ENCODE data around the gene SCUBE1.

The SCUBE1 gene

DNA sequence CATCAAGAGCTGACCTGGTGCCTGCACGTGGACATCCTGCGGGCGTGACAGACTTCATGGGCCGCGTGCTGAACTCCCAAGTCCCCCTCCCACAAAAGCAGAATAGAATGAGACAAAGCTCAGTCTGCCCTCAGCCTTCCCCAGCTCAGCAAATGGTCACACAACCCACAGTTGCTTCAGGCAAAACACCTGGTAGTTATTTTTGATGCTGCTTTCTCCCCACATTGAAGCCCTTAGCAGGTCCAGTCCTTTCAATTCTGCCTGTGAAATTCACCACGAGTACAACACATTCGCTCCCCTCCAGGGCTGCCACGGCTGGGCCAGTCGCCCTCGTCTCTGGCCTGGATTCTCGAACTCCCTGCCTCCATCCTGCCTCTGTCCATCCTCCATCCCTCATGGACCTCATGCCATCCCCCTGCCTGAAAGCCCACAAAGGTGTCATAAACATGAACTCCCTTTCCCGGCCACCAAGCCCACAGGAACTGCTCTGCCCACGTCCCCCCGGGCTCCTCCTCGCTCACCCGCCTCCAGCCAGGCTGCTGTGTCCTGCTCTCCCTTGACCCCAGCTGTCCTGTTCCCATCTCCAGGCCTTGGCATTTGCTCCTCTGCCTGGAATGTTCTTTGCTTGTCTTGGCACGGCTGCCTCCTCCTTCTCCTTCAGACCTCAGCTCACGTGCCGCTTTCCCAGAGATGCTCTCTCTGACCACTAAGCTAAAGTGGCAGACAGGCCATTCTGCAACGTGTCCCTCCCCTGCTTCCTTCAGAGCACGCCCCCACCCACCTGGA, 42.1 kb downstream of the SCUBE1 start:
- TF ChIP-seq, protein P1, sequence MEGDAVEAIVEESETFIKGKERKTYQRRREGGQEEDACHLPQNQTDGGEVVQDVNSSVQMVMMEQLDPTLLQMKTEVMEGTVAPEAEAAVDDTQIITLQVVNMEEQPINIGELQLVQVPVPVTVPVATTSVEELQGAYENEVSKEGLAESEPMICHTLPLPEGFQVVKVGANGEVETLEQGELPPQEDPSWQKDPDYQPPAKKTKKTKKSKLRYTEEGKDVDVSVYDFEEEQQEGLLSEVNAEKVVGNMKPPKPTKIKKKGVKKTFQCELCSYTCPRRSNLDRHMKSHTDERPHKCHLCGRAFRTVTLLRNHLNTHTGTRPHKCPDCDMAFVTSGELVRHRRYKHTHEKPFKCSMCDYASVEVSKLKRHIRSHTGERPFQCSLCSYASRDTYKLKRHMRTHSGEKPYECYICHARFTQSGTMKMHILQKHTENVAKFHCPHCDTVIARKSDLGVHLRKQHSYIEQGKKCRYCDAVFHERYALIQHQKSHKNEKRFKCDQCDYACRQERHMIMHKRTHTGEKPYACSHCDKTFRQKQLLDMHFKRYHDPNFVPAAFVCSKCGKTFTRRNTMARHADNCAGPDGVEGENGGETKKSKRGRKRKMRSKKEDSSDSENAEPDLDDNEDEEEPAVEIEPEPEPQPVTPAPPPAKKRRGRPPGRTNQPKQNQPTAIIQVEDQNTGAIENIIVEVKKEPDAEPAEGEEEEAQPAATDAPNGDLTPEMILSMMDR (IDR thresholded peaks at IDR 0.05; ENCODE audit: extremely low read depth, insufficient read depth, missing control alignments) = no peak
- in situ Hi-C loops (cut with MboI; ENCODE audit: low pct_unique_long_range_greater_than_20kb, low sequenced_read_pairs, unreplicated experiment) = no loop called here
- no peak for DNase-seq (ENCODE audit: low spot score)

DNA sequence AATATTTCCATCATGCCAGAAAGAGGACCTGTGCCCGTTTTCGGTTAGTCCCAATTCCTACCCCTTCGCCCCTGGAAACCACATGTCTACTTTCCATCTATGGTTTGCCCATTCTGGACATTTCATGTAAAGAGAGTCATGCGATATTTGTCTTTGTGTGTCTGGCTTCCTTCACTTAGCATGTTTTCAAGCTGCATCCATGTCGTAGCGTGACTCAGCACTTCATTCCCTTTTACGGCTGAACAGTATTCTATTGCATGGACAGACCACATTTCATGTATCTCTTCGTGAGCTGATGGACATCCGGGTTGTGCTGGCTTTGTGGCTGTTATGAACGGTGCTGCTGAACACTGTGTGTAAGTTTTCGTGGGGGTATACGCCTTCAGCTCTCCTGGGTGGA, 43.4 kb downstream of the SCUBE1 start:
- in situ Hi-C loops (cut with MboI; ENCODE audit: low pct_unique_long_range_greater_than_20kb, low sequenced_read_pairs, unreplicated experiment) = no loop called here
- DNase-seq (ENCODE audit: low spot score) = no peak
- TF ChIP-seq, protein P1 (IDR thresholded peaks at IDR 0.05; ENCODE audit: extremely low read depth, insufficient read depth, missing control alignments) = no peak

DNA sequence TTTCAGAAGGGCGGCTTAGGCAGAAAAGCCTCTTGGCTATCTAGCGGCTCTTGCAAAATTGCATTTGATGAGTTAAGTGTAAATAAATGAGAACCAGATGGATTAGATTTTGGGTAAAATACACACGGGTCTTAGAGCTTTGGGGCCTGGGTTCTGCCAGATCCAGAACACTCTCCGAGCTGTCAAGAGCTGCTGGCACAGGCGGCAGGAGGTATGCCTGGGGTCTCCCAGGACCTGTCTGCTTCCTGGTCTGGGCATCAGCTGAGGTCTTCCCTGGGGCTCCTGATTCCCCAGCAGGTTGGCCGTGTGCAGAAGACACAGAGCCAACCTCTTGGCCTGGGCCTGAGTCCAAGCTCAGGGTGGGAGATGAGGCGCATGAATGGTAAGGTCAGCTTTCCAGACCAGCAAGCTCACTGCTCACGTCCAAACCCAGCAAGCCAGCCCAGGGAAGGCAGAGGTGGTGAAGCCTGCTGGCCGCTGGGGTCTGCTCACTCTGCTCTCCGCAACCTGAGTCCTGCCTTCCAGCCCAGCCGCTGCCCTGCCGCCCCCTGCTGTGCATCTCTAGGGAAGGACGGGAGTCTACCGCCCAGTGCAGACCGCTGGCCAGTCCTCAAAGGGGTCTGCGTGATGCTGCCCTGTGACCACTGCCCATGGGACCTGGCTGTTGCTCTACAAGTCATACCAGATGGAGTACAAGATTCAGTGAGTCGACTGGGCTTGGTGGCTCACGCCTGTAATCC, 44.9 kb downstream of the SCUBE1 start:
- DNase-seq (ENCODE audit: low spot score) = no peak
- TF ChIP-seq, protein P1 (IDR thresholded peaks at IDR 0.05; ENCODE audit: extremely low read depth, insufficient read depth, missing control alignments) = no peak
- in situ Hi-C loops (cut with MboI; ENCODE audit: low pct_unique_long_range_greater_than_20kb, low sequenced_read_pairs, unreplicated experiment) = no loop called here

DNA sequence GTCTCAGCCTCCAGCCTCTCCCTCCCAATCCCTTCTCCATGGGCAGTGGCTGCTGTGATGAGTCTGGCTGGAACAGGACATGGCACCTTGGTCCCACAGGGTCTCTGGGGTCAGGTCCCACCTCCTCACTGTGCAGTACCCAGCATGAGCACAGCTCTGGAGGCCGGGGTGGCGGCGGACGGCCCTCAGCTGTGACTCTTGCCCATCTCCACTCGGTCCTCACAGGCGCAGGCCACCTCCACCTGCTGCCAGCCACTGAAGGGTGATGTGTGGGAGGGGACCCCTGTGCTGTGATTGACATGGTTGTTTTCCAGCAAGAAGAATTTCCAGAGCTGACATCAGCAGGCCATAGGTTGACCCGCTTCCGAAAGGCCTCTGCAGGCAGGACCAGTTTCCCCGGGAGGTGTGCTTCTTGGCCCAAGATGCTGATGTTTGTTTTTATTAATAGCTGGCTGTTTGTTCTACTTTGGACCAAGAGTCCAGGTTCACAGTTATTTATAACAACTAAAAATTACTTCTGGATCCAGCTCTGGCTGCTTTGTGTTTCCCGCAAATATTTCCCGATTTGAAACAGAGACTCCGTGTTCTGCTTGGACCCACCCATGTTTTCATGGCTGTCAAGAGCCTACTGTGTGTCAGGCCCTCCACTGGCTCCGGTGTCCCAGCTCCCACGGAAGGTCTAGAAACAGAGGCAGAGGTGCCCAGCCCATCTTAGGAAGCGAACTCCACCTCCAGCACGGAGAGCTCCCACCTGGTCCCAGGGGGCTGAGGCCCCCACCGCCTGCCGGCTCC, 45.7 kb downstream of the SCUBE1 start:
- in situ Hi-C loops (cut with MboI; ENCODE audit: low pct_unique_long_range_greater_than_20kb, low sequenced_read_pairs, unreplicated experiment) = no loop called here
- DNase-seq (ENCODE audit: low spot score) = no peak
- TF ChIP-seq, protein P1 (IDR thresholded peaks at IDR 0.05; ENCODE audit: extremely low read depth, insufficient read depth, missing control alignments) = no peak

DNA sequence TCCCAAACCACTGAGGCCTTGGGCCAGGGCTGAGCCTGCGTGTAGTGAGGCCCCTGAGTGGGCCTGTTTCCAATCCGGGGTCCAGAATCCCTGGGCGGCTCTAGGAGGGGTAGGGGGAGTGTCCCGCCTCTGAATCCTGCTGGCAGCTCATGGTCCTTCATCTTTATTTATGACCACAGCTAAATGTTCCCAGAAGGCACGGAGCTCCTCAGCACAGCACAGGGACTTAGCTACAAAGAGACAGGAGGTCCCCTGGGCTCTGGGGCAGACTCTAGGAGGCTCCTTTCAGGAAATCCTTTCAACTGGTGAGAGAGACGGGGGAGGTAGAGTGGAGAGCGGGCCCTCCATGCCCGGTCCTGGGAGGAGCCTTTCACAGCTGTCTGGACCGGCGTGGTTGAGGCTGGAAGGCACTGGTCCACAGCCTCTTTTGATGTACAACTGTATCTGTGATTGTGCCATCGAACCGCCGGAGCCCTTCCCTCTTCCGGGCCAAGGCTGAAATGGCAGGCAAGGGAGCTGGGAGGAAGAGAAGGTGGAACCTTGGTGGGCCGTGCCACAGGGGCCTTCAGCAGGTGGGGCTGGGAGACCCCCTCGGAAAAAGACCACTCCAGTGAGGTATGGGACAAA, 46.8 kb downstream of the SCUBE1 start:
- TF ChIP-seq, protein P1 (IDR thresholded peaks at IDR 0.05; ENCODE audit: extremely low read depth, insufficient read depth, missing control alignments) = no peak
- no peak for DNase-seq (ENCODE audit: low spot score)
- in situ Hi-C loops (cut with MboI; ENCODE audit: low pct_unique_long_range_greater_than_20kb, low sequenced_read_pairs, unreplicated experiment) = no loop called here

DNA sequence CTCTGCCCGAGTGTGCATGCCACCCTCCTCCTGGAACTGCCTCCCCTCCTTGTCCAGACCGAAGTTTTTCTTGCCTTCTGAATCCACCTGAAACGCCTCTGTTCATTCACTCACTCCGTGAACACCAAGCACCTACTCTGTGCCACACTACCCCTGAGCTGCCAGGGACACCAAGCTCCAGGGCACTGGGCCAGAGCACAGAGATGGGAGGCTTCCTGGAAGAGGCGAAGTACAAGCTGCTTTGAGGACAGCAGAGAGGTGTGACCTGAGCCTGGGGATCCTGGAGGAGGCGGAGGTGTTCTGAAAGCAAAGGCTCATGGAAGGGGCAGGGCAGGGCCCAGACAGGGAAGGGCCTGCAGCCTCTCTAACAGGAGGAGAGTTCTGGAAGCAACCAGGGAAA, 47.5 kb downstream of the SCUBE1 start:
- in situ Hi-C loops (cut with MboI; ENCODE audit: low pct_unique_long_range_greater_than_20kb, low sequenced_read_pairs, unreplicated experiment) = no loop called here

More for the DNA sequence above, 47.5 kb downstream of the SCUBE1 start:
- no peak for DNase-seq (ENCODE audit: low spot score)
- TF ChIP-seq, protein P1 (IDR thresholded peaks at IDR 0.05; ENCODE audit: extremely low read depth, insufficient read depth, missing control alignments) = no peak

Data from GM13977 (cell line).